Measurements from ENCODE around the gene STOML3.

DNA sequence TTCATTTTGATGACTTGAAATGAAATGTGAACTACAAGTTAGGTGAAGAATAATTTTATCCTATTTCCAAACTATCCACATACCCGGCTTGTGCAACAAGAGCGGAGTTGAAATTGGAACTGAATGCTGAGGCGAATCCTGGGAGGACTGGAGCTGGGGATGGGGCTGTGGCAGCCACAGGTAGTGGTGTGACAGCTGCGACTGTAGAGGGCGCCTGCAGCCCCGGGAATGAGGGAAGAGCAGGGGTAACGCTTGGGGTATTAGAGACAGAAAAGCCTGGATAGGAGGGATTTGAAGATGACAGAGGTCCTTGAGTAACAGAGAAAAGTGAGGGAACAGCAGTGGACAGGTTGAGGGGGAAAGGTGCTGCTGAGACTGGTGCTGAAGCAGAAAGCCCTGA, 22.0 kb upstream of the STOML3 start:
- TF ChIP-seq CTCF (conservative IDR thresholded peaks at IDR 0.05 in 1 of 2, IDR thresholded peaks at IDR 0.05 in 1 of 2; ENCODE audit: extremely low read depth in 1 of 2, insufficient read depth in 1 of 2, low read depth in 1 of 2, low read length in 2 of 2) (peak in 1 of 2 donors; percentile 1), EZH2 (IDR thresholded peaks at IDR 0.05; ENCODE audit: borderline replicate concordance, low read length) (no peak)
